ENCODE results near the gene CCDC122. TPM values are rescaled to one million over a fixed set of nuclear protein-coding genes. Genes with fewer than 3 reads are reported as not detected.
A peak's percentile ranks its signal among the peaks of the same experiment; 100 is the strongest.

Gene CCDC122
- total RNA-seq, 5 donors from 2014 or later (not counting 1 experiment from before 2014, with no cell fraction given) = 0.44 to 4.1 (median 0.78) TPM

DNA sequence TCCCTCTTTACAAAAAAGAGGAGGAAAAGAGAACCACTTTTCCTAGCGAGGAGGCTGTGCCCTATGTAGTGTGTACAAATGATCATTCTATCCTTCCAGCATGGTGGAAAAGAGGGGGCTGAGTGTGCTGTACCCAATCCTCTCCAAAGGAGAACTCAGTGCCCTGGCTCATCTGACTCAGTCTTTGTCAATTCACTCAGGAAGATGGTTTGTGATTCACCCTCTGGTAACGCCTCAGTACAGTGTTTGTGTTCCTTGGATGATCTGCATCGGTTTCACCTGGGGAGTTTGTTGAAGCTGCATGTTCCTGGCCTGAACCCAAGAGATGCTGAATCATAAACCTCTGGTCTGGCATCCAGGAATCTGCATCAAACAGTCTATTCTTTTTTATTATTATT is 74.5 kb downstream of the CCDC122 start:
- WGBS (ENCODE audit: insufficient coverage) = no CpG with 5 or more reads among the region's 3 CpGs
- Mint-ChIP-seq H3K36me3 (no peaks in the 10 kb centered on the region), H3K4me1 (peaks cover 0 to 3% (median 3%) of the 10 kb centered on the region in 3 donors), H3K4me3 (no peak overlapping the region), H3K9me3 (no peaks in the 10 kb centered on the region), H3K27me3 (peaks cover 8 to 12% of the 10 kb centered on the region in 2 donors), H3K27ac (no peak overlapping the region)
- ATAC-seq (replicated peaks in 1 of 4) (no peak), DNase-seq (no peak)
- Histone ChIP-seq H3K4me1 (ENCODE audit: control insufficient read depth in 1 of 2, extremely low read depth in 1 of 2, insufficient read depth in 2 of 2, low read length in 2 of 2) (no peaks in the 10 kb centered on the region), H3K27ac (ENCODE audit: low read length) (no peak overlapping the region), H3K36me3 (ENCODE audit: control insufficient read depth in 2 of 2, extremely low read depth in 1 of 2, insufficient read depth in 1 of 2, low read length in 1 of 2) (no peaks in the 10 kb centered on the region), H3K9me3 (no peaks in the 10 kb centered on the region), H3K27me3 (replicated peaks in 1 of 2; ENCODE audit: control insufficient read depth in 2 of 2, extremely low read depth in 1 of 2, insufficient read depth in 2 of 2, low read length in 1 of 2) (peaks cover 0 to 2% of the 10 kb centered on the region in 2 experiments), H3K4me3 (ENCODE audit: control insufficient read depth in 1 of 2, extremely low read depth in 1 of 2, low read length in 1 of 2) (no peak overlapping the region)
- CTCF ChIA-PET = interaction anchor here (0.5 to 1.7 kb wide), 15 partner anchors 9 to 1210 kb away, joined by 3 to 7 read pairs (median 3); no protein-coding TSS in a partner anchor
- POLR2A ChIA-PET = no interaction called here

DNA sequence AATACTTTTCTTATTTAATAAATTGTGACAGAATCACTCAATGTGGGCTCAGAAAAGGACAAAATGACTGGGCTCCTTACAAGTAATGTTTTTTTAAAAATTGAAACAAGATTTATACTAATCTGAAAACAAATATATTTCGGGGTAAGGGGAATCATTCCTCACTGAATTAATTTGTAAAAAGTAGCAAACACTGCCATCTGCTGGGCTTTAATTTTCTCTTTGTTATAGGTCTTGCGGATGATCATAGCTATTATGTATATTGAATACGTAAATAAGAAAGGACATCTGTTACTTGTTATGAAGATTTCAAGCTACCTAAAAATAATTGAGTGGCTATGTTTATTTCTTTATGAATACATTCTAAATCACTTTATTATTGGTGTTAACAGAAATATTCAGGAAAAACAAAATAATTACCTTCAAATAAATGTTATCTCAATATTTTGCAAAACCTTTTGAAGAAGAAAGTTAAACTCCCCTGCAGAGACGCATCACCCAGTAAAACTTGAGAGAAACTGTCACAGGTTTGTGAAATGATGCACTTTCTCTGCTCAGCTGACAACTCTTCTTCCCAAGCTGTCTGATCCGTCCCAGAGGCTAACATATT is 75.0 kb downstream of the CCDC122 start:
- CTCF ChIA-PET = interaction anchor here (0.5 to 1.7 kb wide), 19 partner anchors 8 to 1209 kb away, joined by 3 to 7 read pairs (median 3); no protein-coding TSS in a partner anchor
- Histone ChIP-seq H3K27ac (ENCODE audit: low read length) (no peak overlapping the region), H3K9me3 (no peaks in the 10 kb centered on the region), H3K4me1 (ENCODE audit: control insufficient read depth in 1 of 2, extremely low read depth in 1 of 2, insufficient read depth in 2 of 2, low read length in 2 of 2) (no peaks in the 10 kb centered on the region), H3K36me3 (ENCODE audit: control insufficient read depth in 2 of 2, extremely low read depth in 1 of 2, insufficient read depth in 1 of 2, low read length in 1 of 2) (no peaks in the 10 kb centered on the region), H3K4me3 (ENCODE audit: control insufficient read depth in 1 of 2, extremely low read depth in 1 of 2, low read length in 1 of 2) (no peak overlapping the region), H3K27me3 (replicated peaks in 1 of 2; ENCODE audit: control insufficient read depth in 2 of 2, extremely low read depth in 1 of 2, insufficient read depth in 2 of 2, low read length in 1 of 2) (peaks cover 0 to 2% of the 10 kb centered on the region in 2 experiments)
- POLR2A ChIA-PET = interaction anchor here in 1 of 2 donors (0.6 kb wide), 1 partner anchor 699 kb away, joined by 3 read pairs; no protein-coding TSS in a partner anchor
- H3K36me3 Mint-ChIP-seq = no peaks in the 10 kb centered on the region
- peak in 3 of 35 experiments; percentile 4 to 64 (median 28) for DNase-seq
- WGBS (ENCODE audit: insufficient coverage) = no CpG with 5 or more reads among the region's 5 CpGs
- H3K4me3 Mint-ChIP-seq = no peak overlapping the region
- H3K4me1 Mint-ChIP-seq = peaks cover 0 to 3% (median 3%) of the 10 kb centered on the region in 3 donors
- H3K27me3 Mint-ChIP-seq = peaks cover 7 to 15% of the 10 kb centered on the region in 2 donors
- no peak for ATAC-seq (replicated peaks in 1 of 4)
- no peaks in the 10 kb centered on the region for H3K9me3 Mint-ChIP-seq
- no peak overlapping the region for H3K27ac Mint-ChIP-seq

DNA sequence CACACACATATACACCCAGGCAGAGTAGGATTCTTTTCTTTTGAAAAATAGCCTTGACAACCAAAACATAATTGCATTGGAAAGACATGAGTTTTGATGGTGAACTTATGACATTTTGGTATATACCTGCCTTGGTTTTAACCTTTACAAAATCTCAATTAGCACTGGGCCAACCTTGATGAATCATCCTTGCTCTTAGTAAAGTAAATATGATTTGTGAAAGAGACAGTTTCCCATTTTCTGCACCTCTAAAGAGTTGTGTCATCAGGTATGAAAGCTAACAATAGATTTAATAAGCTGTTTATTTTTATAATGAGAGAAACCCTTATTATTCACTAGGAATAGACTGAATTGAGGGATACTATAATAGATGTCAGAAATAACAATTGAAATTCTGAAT is 77.0 kb downstream of the CCDC122 start:
- Mint-ChIP-seq H3K27me3 (peaks cover 7 to 16% of the 10 kb centered on the region in 2 donors), H3K4me3 (no peak overlapping the region), H3K27ac (no peak overlapping the region), H3K36me3 (no peaks in the 10 kb centered on the region), H3K4me1 (peaks cover 0 to 3% (median 3%) of the 10 kb centered on the region in 3 donors), H3K9me3 (no peaks in the 10 kb centered on the region)
- CTCF ChIA-PET = interaction anchor here in 1 of 2 donors (0.6 to 1.4 kb wide), 3 partner anchors 11 to 1207 kb away, joined by 3 to 9 read pairs (median 5); no protein-coding TSS in a partner anchor
- Histone ChIP-seq H3K27ac (ENCODE audit: low read length) (no peak overlapping the region), H3K36me3 (ENCODE audit: control insufficient read depth in 2 of 2, extremely low read depth in 1 of 2, insufficient read depth in 1 of 2, low read length in 1 of 2) (no peaks in the 10 kb centered on the region), H3K27me3 (replicated peaks in 1 of 2; ENCODE audit: control insufficient read depth in 2 of 2, extremely low read depth in 1 of 2, insufficient read depth in 2 of 2, low read length in 1 of 2) (peaks cover 0 to 2% of the 10 kb centered on the region in 2 experiments), H3K4me1 (ENCODE audit: control insufficient read depth in 1 of 2, extremely low read depth in 1 of 2, insufficient read depth in 2 of 2, low read length in 2 of 2) (no peaks in the 10 kb centered on the region), H3K9me3 (no peaks in the 10 kb centered on the region), H3K4me3 (ENCODE audit: control insufficient read depth in 1 of 2, extremely low read depth in 1 of 2, low read length in 1 of 2) (no peak overlapping the region)
- POLR2A ChIA-PET = no interaction called here
- ATAC-seq (replicated peaks in 1 of 4) = no peak
- DNase-seq = no peak

DNA sequence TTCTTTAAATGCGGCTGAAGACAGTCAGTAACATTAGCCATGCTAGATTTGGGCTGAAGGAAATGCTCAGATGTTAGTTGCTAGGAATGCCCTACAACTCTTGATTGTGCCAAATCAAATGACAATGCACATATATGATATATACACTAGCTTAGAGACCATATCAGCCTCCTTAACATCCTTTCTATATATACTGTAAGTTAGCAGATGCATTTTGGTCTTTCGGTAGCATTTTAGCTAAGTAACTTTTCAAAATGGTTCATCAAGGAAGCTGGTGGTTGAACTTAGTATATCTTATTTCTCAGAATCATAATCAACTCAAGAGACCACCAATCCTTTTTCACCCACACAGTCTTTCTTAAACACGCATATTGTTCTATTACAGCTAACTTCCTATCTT is 78.7 kb downstream of the CCDC122 start:
- no peak for ATAC-seq (replicated peaks in 1 of 4)
- Histone ChIP-seq H3K27me3 (replicated peaks in 1 of 2; ENCODE audit: control insufficient read depth in 2 of 2, extremely low read depth in 1 of 2, insufficient read depth in 2 of 2, low read length in 1 of 2) (peaks cover 0 to 2% of the 10 kb centered on the region in 2 experiments), H3K9me3 (no peaks in the 10 kb centered on the region), H3K36me3 (ENCODE audit: control insufficient read depth in 2 of 2, extremely low read depth in 1 of 2, insufficient read depth in 1 of 2, low read length in 1 of 2) (no peaks in the 10 kb centered on the region), H3K4me3 (ENCODE audit: control insufficient read depth in 1 of 2, extremely low read depth in 1 of 2, low read length in 1 of 2) (no peak overlapping the region), H3K4me1 (ENCODE audit: control insufficient read depth in 1 of 2, extremely low read depth in 1 of 2, insufficient read depth in 2 of 2, low read length in 2 of 2) (no peaks in the 10 kb centered on the region), H3K27ac (ENCODE audit: low read length) (no peak overlapping the region)
- ChIA-PET POLR2A (interaction anchor here in 1 of 2 donors (0.6 kb wide), 1 partner anchor 155 kb away, joined by 7 read pairs; no protein-coding TSS in a partner anchor), CTCF (interaction anchor here (0.5 to 1.3 kb wide), 5 partner anchors 9 to 1204 kb away, joined by 3 to 4 read pairs (median 3); no protein-coding TSS in a partner anchor)
- H3K4me3 Mint-ChIP-seq = no peak overlapping the region
- peaks cover 4 to 13% of the 10 kb centered on the region in 2 donors for H3K27me3 Mint-ChIP-seq
- no peak for DNase-seq
- no peaks in the 10 kb centered on the region for H3K36me3 Mint-ChIP-seq
- H3K9me3 Mint-ChIP-seq = no peaks in the 10 kb centered on the region
- peaks cover 0 to 3% (median 3%) of the 10 kb centered on the region in 3 donors for H3K4me1 Mint-ChIP-seq
- H3K27ac Mint-ChIP-seq = no peak overlapping the region
- 100% methylated on average over 1 of the region's 3 CpGs for WGBS (ENCODE audit: insufficient coverage)

DNA sequence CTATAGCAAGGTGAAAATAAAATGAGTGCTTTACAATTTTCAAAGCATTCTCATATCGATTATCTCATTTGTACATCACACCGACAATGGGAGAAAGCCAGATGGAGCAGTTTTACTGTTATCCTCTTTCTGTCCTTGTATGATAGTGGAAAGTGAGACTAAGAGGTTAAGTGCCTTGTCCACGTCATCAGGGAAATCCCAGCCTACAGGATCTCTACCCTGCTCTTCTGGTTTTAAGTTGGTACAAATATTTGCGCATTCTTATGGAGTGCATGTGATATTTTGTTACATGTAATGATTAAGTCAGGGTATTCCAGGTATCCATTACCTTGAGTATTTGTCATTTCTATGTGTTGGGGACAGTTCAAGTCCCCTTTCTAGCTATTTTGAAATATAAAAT is 80.3 kb downstream of the CCDC122 start:
- H3K4me1 Mint-ChIP-seq = no peaks in the 10 kb centered on the region
- CTCF ChIA-PET = no interaction called here
- ATAC-seq (replicated peaks in 1 of 4) = no peak

DNA sequence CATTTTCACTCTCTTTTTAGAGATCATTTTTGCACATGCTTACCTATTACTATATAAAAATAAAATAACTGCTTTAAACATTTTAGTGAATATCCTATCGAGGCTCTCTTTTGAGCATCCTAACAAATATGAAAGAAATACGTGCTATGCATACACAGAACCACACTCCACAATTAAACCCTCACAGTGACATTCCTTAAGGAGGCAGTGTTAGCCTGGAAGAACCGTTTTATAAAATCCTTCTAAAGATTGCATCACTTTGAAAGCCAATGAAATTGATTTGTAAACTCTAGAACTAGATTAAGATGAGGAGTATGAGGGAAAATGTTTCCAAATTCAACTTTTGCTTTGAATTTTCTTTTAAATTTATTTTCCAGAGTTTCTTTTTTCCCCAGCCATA is 81.7 kb downstream of the CCDC122 start:
- Histone ChIP-seq H3K27ac (ENCODE audit: low read length) (no peak overlapping the region), H3K27me3 (replicated peaks in 1 of 2; ENCODE audit: control insufficient read depth in 2 of 2, extremely low read depth in 1 of 2, insufficient read depth in 2 of 2, low read length in 1 of 2) (peaks cover 0 to 4% of the 10 kb centered on the region in 2 experiments), H3K9me3 (no peaks in the 10 kb centered on the region), H3K36me3 (ENCODE audit: control insufficient read depth in 2 of 2, extremely low read depth in 1 of 2, insufficient read depth in 1 of 2, low read length in 1 of 2) (no peaks in the 10 kb centered on the region), H3K4me3 (ENCODE audit: control insufficient read depth in 1 of 2, extremely low read depth in 1 of 2, low read length in 1 of 2) (no peak overlapping the region), H3K4me1 (ENCODE audit: control insufficient read depth in 1 of 2, extremely low read depth in 1 of 2, insufficient read depth in 2 of 2, low read length in 2 of 2) (no peaks in the 10 kb centered on the region)
- no peak for ATAC-seq (replicated peaks in 1 of 4)
- Mint-ChIP-seq H3K36me3 (no peaks in the 10 kb centered on the region), H3K9me3 (no peaks in the 10 kb centered on the region), H3K27ac (no peak overlapping the region), H3K4me3 (no peak overlapping the region), H3K27me3 (peaks cover 7 to 9% of the 10 kb centered on the region in 2 donors), H3K4me1 (no peaks in the 10 kb centered on the region)
- 67% methylated on average over 1 of the region's 3 CpGs for WGBS (ENCODE audit: insufficient coverage)
- CTCF ChIA-PET = no interaction called here
- POLR2A ChIA-PET = no interaction called here
- no peak for DNase-seq

More for the DNA sequence above, 80.3 kb downstream of the CCDC122 start:
- Histone ChIP-seq H3K27ac (ENCODE audit: low read length) (no peak overlapping the region), H3K4me1 (ENCODE audit: control insufficient read depth in 1 of 2, extremely low read depth in 1 of 2, insufficient read depth in 2 of 2, low read length in 2 of 2) (no peaks in the 10 kb centered on the region), H3K4me3 (ENCODE audit: control insufficient read depth in 1 of 2, extremely low read depth in 1 of 2, low read length in 1 of 2) (no peak overlapping the region), H3K36me3 (ENCODE audit: control insufficient read depth in 2 of 2, extremely low read depth in 1 of 2, insufficient read depth in 1 of 2, low read length in 1 of 2) (no peaks in the 10 kb centered on the region), H3K27me3 (replicated peaks in 1 of 2; ENCODE audit: control insufficient read depth in 2 of 2, extremely low read depth in 1 of 2, insufficient read depth in 2 of 2, low read length in 1 of 2) (peaks cover 0 to 2% of the 10 kb centered on the region in 2 experiments), H3K9me3 (no peaks in the 10 kb centered on the region)
- no peaks in the 10 kb centered on the region for H3K36me3 Mint-ChIP-seq
- H3K27me3 Mint-ChIP-seq = peaks cover 6 to 8% of the 10 kb centered on the region in 2 donors
- POLR2A ChIA-PET = no interaction called here
- no peaks in the 10 kb centered on the region for H3K9me3 Mint-ChIP-seq
- no peak for DNase-seq
- H3K27ac Mint-ChIP-seq = no peak overlapping the region
- no peak overlapping the region for H3K4me3 Mint-ChIP-seq
- no CpG with 5 or more reads among the region's 4 CpGs for WGBS (ENCODE audit: insufficient coverage)

Data from T-cell (primary cell).